ENCODE measurements around the gene LSAMP. TPM values are rescaled to one million over a fixed set of nuclear protein-coding genes. Genes with fewer than 3 reads are reported as not detected.

Gene LSAMP
- total RNA-seq, 4 donors from 2014 or later = 1.2 to 3.0 (median 1.8) TPM

DNA sequence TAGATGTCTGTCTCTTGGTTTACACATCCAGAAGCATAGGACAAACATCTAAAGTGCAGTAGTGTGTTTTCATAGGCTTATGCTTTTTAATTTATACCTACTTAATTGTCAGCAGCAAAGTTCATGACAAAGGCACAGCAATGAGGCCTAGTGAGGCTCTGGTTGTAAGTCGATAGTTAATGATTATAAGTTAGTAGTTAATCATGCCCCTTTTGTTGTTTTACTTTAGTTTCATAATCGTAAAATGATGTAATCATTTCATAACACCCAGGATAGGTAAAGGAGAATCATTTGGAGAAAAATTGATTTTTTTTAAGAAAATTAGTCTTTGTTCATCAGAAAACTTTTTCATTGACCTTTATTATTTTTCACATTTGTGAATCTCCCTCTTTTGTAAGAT lies 351.9 kb downstream of the LSAMP start:
- no peak overlapping the region for H3K4me3 ChIP-seq
- DNase-seq (ENCODE audit: extremely low spot score) = no peak
- no peak overlapping the region for H3K27ac ChIP-seq (replicated peaks in 1 of 4)
- intact Hi-C loops (cut with DNase I) = no loop called here
- no peaks in the 10 kb centered on the region for H3K4me1 ChIP-seq
- 87% methylated on average over 2 of the region's 2 CpGs for WGBS
- H3K36me3 ChIP-seq = no peaks in the 10 kb centered on the region
- no peaks in the 10 kb centered on the region for H3K27me3 ChIP-seq
- TF ChIP-seq POLR2A (IDR thresholded peaks at IDR 0.05; ENCODE audit: low read depth) (no peak), EP300 (IDR thresholded peaks at IDR 0.05) (no peak), CTCF (IDR thresholded peaks at IDR 0.05) (no peak), POLR2AphosphoS5 (IDR thresholded peaks at IDR 0.05) (no peak)
- no peaks in the 10 kb centered on the region for H3K9me3 ChIP-seq

DNA sequence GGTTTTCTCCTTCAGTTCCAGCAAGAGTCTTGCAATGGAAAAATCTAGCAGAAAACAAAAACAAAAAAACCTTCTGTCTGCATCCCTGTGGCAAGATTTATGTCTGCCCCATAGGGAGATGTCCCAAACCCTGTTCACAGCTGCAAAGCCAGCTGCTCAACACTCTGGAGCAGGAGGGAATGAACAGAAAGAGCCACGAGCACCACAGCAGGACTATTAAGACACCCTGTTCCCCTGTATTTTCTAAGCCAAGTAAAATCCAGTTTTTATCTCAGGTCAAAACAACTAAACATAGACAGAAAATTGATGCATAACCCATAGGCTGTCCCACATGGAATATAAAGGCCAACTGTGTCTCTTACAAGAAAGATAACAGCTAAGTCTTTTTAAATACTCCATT lies 357.9 kb downstream of the LSAMP start:
- H3K9me3 ChIP-seq = no peaks in the 10 kb centered on the region
- no peak for DNase-seq (ENCODE audit: extremely low spot score)
- TF ChIP-seq EP300 (IDR thresholded peaks at IDR 0.05) = no peak
- no peak for TF ChIP-seq POLR2A (IDR thresholded peaks at IDR 0.05; ENCODE audit: low read depth)
- no peak for TF ChIP-seq CTCF (IDR thresholded peaks at IDR 0.05)
- no peak for TF ChIP-seq POLR2AphosphoS5 (IDR thresholded peaks at IDR 0.05)
- H3K27ac ChIP-seq (replicated peaks in 1 of 4) = no peak overlapping the region
- no peak overlapping the region for H3K4me3 ChIP-seq
- no peaks in the 10 kb centered on the region for H3K27me3 ChIP-seq
- H3K36me3 ChIP-seq = no peaks in the 10 kb centered on the region
- intact Hi-C loops (cut with DNase I) = no loop called here
- WGBS = 27% methylated on average over 1 of the region's 1 CpG
- H3K4me1 ChIP-seq = no peaks in the 10 kb centered on the region

GRCh38 chr3:116084999-116085791 lies 360.1 kb downstream of the LSAMP start:
- no peaks in the 10 kb centered on the region for H3K4me1 ChIP-seq
- TF ChIP-seq POLR2A (IDR thresholded peaks at IDR 0.05; ENCODE audit: low read depth) (no peak), EP300 (IDR thresholded peaks at IDR 0.05) (no peak), CTCF (IDR thresholded peaks at IDR 0.05) (no peak), POLR2AphosphoS5 (IDR thresholded peaks at IDR 0.05) (no peak)
- WGBS = 82% methylated on average over 4 of the region's 4 CpGs
- no peaks in the 10 kb centered on the region for H3K36me3 ChIP-seq
- H3K9me3 ChIP-seq = no peaks in the 10 kb centered on the region
- no peak overlapping the region for H3K27ac ChIP-seq (replicated peaks in 1 of 4)
- intact Hi-C loops (cut with DNase I) = no loop called here
- H3K27me3 ChIP-seq = no peaks in the 10 kb centered on the region
- DNase-seq (ENCODE audit: extremely low spot score) = no peak
- no peak overlapping the region for H3K4me3 ChIP-seq

DNA sequence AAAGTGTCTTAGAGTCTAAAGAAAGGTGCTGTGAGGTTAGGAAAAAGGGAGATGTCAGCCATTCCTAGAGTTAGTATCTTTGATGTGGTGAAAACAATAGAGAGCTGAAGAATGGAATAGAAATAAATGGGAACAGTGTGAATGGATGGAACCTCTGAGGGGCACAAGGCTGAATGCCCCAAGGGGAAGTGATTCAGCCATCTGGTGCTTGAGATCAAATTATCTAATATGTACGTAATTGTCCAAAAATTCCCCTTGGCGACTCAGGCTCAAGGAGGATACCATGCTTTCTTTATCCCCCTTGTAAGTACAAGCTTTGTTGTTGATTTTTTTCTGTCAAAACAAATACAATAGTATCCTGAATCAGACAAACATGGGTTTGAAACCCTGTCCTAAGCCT lies 361.6 kb downstream of the LSAMP start:
- no peak for DNase-seq (ENCODE audit: extremely low spot score)
- Histone ChIP-seq H3K4me1 (no peaks in the 10 kb centered on the region), H3K9me3 (no peaks in the 10 kb centered on the region), H3K27ac (replicated peaks in 1 of 4) (no peak overlapping the region), H3K27me3 (no peaks in the 10 kb centered on the region), H3K36me3 (no peaks in the 10 kb centered on the region), H3K4me3 (no peak overlapping the region)
- intact Hi-C loops (cut with DNase I) = no loop called here
- TF ChIP-seq CTCF (IDR thresholded peaks at IDR 0.05) = no peak
- no peak for TF ChIP-seq EP300 (IDR thresholded peaks at IDR 0.05)
- TF ChIP-seq POLR2A (IDR thresholded peaks at IDR 0.05; ENCODE audit: low read depth) = no peak
- no peak for TF ChIP-seq POLR2AphosphoS5 (IDR thresholded peaks at IDR 0.05)
- WGBS = 92% methylated on average over 2 of the region's 2 CpGs

GRCh38 chr3:116078561-116078960 lies 366.7 kb downstream of the LSAMP start:
- H3K27ac ChIP-seq (replicated peaks in 1 of 4) = no peak overlapping the region
- intact Hi-C loops (cut with DNase I) = no loop called here
- WGBS = 90% methylated on average over 7 of the region's 7 CpGs

More at GRCh38 chr3:116078561-116078960, 366.7 kb downstream of the LSAMP start:
- H3K9me3 ChIP-seq = no peaks in the 10 kb centered on the region
- DNase-seq (ENCODE audit: extremely low spot score) = no peak
- H3K4me3 ChIP-seq = no peak overlapping the region
- no peak for TF ChIP-seq POLR2A (IDR thresholded peaks at IDR 0.05; ENCODE audit: low read depth)
- TF ChIP-seq CTCF (IDR thresholded peaks at IDR 0.05) = no peak
- no peak for TF ChIP-seq EP300 (IDR thresholded peaks at IDR 0.05)
- H3K4me1 ChIP-seq = no peaks in the 10 kb centered on the region
- no peaks in the 10 kb centered on the region for H3K36me3 ChIP-seq
- no peaks in the 10 kb centered on the region for H3K27me3 ChIP-seq

Data from esophagus muscularis mucosa (tissue), 4 donors.